ENCODE measurements around the gene SNCB. TPM values are rescaled to one million over a fixed set of nuclear protein-coding genes. Genes with fewer than 3 reads are reported as not detected.
"Not testable (repeated sequence)": the region's sequence is repeated elsewhere in the genome, so short reads cannot be mapped to it uniquely, and the experiment has no call there.

SNCB gene
- total RNA-seq, 2 experiments from 2014 or later: not detected

GRCh38 chr5:176597417-176598389 lies 32.6 kb downstream of the SNCB start:
- no peaks in the 10 kb centered on the region for H3K36me3 Mint-ChIP-seq (ENCODE audit: low read depth)
- no peaks in the 10 kb centered on the region for H3K27me3 Mint-ChIP-seq (ENCODE audit: low read depth)
- no peak overlapping the region for H3K27ac Mint-ChIP-seq
- intact Hi-C loops (cut with micrococcal nuclease): loop anchor here (1.0 kb wide), 2 partner anchors 50 to 181 kb away; partner anchors contain the start of genes CLTB and TSPAN17
- peak; percentile 30 for DNase-seq
- H3K4me3 Mint-ChIP-seq: peak overlapping the region; percentile 26
- CTCF ChIA-PET: interaction anchor here (0.6 to 2.6 kb wide), 7 partner anchors 20 to 267 kb away, joined by 3 to 9 read pairs (median 4); partner anchors contain the start of genes CLTB, EIF4E1B and SNCB
- H3K9me3 Mint-ChIP-seq: no peaks in the 10 kb centered on the region
- peaks cover 9% of the 10 kb centered on the region for H3K4me1 Mint-ChIP-seq (ENCODE audit: low read depth)

GRCh38 chr5:176596689-176597416 lies 33.5 kb downstream of the SNCB start:
- Mint-ChIP-seq H3K27me3 (ENCODE audit: low read depth) (no peaks in the 10 kb centered on the region), H3K9me3 (no peaks in the 10 kb centered on the region), H3K4me1 (ENCODE audit: low read depth) (peaks cover 9% of the 10 kb centered on the region), H3K27ac (no peak overlapping the region), H3K4me3 (peak overlapping the region; percentile 59), H3K36me3 (ENCODE audit: low read depth) (no peaks in the 10 kb centered on the region)
- CTCF ChIA-PET: interaction anchor here (1.1 to 2.6 kb wide), 10 partner anchors 10 to 181 kb away, joined by 3 to 9 read pairs (median 4); partner anchors contain the start of genes CLTB, EIF4E1B, FAF2 and SNCB
- intact Hi-C loops (cut with micrococcal nuclease): loop anchor here (1.0 kb wide), 2 partner anchors 50 to 181 kb away; partner anchors contain the start of genes CLTB and TSPAN17
- peak; percentile 70 for DNase-seq

- Mint-ChIP-seq H3K36me3 (ENCODE audit: low read depth) (no peaks in the 10 kb centered on the region), H3K4me1 (ENCODE audit: low read depth) (peaks cover 9% of the 10 kb centered on the region), H3K4me3 (peak overlapping the region; percentile 53), H3K9me3 (no peaks in the 10 kb centered on the region), H3K27me3 (ENCODE audit: low read depth) (no peaks in the 10 kb centered on the region), H3K27ac (peak overlapping the region; percentile 9)
- CTCF ChIA-PET: interaction anchor here (1.1 to 2.6 kb wide), 10 partner anchors 9 to 181 kb away, joined by 3 to 9 read pairs (median 5); partner anchors contain the start of genes CLTB and FAF2
- DNase-seq: no peak
- intact Hi-C loops (cut with micrococcal nuclease): no loop called here
Observed at GRCh38 chr5:176596069-176596644, 34.2 kb downstream of the SNCB start.

DNA sequence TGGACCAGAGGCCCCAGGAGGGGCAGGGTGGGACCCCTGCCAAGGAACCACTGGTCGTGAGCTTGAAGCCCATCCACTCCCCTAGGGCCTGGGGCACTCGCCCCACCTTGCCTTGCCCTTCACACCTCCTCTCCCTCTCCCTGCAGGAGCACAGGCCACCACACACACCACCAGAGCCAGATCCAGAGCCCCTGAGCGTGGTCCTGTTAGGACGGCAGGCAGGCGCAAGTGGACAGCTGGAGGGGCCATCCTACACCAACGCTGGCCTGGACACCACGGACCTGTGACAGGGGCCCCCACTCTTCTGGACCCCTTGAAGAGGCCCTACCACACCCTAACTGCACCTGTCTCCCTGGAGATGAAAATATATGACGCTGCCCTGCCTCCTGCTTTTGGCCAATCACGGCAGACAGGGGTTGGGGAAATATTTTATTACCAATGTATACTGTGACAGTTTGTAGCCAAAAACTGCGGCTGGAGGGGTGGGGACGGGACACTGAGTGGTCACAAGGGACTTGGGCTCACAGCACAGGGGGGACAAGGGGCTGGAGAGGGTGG lies 34.9 kb downstream of the SNCB start:
- no peak overlapping the region for H3K4me3 Mint-ChIP-seq
- H3K9me3 Mint-ChIP-seq: no peaks in the 10 kb centered on the region
- intact Hi-C loops (cut with micrococcal nuclease): no loop called here
- no peaks in the 10 kb centered on the region for H3K27me3 Mint-ChIP-seq (ENCODE audit: low read depth)
- no peaks in the 10 kb centered on the region for H3K36me3 Mint-ChIP-seq (ENCODE audit: low read depth)
- peaks cover 9% of the 10 kb centered on the region for H3K4me1 Mint-ChIP-seq (ENCODE audit: low read depth)
- DNase-seq: no peak
- CTCF ChIA-PET: interaction anchor here (1.1 to 2.6 kb wide), 7 partner anchors 8 to 178 kb away, joined by 3 to 9 read pairs (median 5); partner anchors contain the start of genes CLTB and FAF2
- H3K27ac Mint-ChIP-seq: no peak overlapping the region

DNA sequence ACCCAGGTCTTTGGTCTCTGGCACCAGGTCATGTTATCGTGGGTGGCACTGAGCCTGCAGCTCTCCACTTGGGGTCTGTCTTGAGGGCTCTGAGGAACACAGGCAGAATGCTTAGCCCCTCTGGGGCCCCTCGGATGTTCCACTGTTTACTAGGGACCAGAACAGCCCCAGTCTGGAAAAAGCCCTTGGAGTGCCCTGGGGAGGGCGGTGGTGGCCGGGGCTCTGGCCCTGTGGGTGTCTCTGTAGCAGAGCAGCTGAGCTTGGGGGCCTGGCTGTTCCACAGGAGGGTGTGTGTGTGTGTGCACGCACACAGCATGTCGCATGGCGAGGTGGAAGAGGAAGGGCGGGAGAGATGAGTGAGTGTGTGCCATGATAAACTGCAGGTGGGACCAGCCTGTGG lies 35.8 kb downstream of the SNCB start:
- intact Hi-C loops (cut with micrococcal nuclease): no loop called here
- no peak overlapping the region for H3K4me3 Mint-ChIP-seq
- no peaks in the 10 kb centered on the region for H3K27me3 Mint-ChIP-seq (ENCODE audit: low read depth)
- peaks cover 7% of the 10 kb centered on the region for H3K4me1 Mint-ChIP-seq (ENCODE audit: low read depth)
- H3K36me3 Mint-ChIP-seq (ENCODE audit: low read depth): no peaks in the 10 kb centered on the region
- DNase-seq: no peak
- H3K9me3 Mint-ChIP-seq: no peaks in the 10 kb centered on the region
- CTCF ChIA-PET: interaction anchor here (1.6 kb wide), 1 partner anchor 19 kb away, joined by 5 read pairs; no protein-coding TSS in a partner anchor
- H3K27ac Mint-ChIP-seq: no peak overlapping the region

DNA sequence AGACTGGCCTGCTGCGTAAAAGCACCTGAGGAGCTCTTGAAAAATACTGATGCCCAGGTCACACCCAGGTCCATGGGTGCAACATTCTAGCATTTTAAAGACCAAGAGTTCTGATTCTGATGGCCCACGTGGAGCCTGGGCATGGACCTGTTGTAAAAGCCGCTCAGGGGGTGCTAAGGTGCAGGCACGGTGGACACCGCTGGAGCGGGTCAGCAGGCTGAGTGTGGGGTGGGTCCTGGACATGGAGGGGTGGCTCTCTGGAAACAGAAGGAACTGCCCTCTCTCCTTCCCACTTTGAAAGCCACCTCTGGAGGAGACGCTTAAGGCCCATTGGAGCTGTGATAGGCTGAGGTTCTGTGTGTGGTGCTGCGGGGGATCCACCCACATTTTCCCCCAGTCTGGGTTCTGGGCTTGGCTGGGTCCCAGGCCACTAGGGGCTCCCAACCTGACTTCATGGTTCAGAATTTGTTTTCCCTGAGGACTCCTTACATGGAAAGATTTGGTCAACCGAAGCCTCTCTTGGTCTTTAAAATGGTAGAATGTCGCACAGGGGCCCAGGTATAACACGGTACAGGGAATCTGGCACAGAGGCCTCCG lies 37.0 kb downstream of the SNCB start:
- intact Hi-C loops (cut with micrococcal nuclease): no loop called here
- H3K27me3 Mint-ChIP-seq (ENCODE audit: low read depth): no peaks in the 10 kb centered on the region
- H3K4me1 Mint-ChIP-seq (ENCODE audit: low read depth): peaks cover 7% of the 10 kb centered on the region
- no peak for DNase-seq
- no peak overlapping the region for H3K27ac Mint-ChIP-seq
- H3K9me3 Mint-ChIP-seq: no peaks in the 10 kb centered on the region
- H3K36me3 Mint-ChIP-seq (ENCODE audit: low read depth): no peaks in the 10 kb centered on the region
- CTCF ChIA-PET: no interaction called here
- no peak overlapping the region for H3K4me3 Mint-ChIP-seq

GRCh38 chr5:176592573-176592972 lies 37.8 kb downstream of the SNCB start:
- Mint-ChIP-seq H3K4me1 (ENCODE audit: low read depth) (peaks cover 7% of the 10 kb centered on the region), H3K4me3 (no peak overlapping the region), H3K27me3 (ENCODE audit: low read depth) (no peaks in the 10 kb centered on the region), H3K36me3 (ENCODE audit: low read depth) (no peaks in the 10 kb centered on the region), H3K9me3 (no peaks in the 10 kb centered on the region), H3K27ac (no peak overlapping the region)
- CTCF ChIA-PET: no interaction called here
- no peak for DNase-seq
- intact Hi-C loops (cut with micrococcal nuclease): no loop called here

GRCh38 chr5:176591667-176592066 lies 38.7 kb downstream of the SNCB start:
- H3K27ac Mint-ChIP-seq; intact Hi-C loops (cut with micrococcal nuclease); DNase-seq; H3K4me3 Mint-ChIP-seq; H3K27me3 Mint-ChIP-seq (ENCODE audit: low read depth); H3K4me1 Mint-ChIP-seq (ENCODE audit: low read depth); H3K36me3 Mint-ChIP-seq (ENCODE audit: low read depth); H3K9me3 Mint-ChIP-seq: not testable (repeated sequence)
- CTCF ChIA-PET: interaction anchor here (1.1 kb wide), 1 partner anchor 18 kb away, joined by 3 read pairs; no protein-coding TSS in a partner anchor

GRCh38 chr5:176590035-176590717 lies 40.2 kb downstream of the SNCB start:
- no peak for DNase-seq
- H3K4me1 Mint-ChIP-seq (ENCODE audit: low read depth): no peaks in the 10 kb centered on the region
- no peak overlapping the region for H3K27ac Mint-ChIP-seq
- CTCF ChIA-PET: interaction anchor here (0.8 to 1.3 kb wide), 4 partner anchors 9 to 17 kb away, joined by 3 to 10 read pairs (median 3); no protein-coding TSS in a partner anchor
- no peaks in the 10 kb centered on the region for H3K36me3 Mint-ChIP-seq (ENCODE audit: low read depth)
- intact Hi-C loops (cut with micrococcal nuclease): no loop called here
- H3K27me3 Mint-ChIP-seq (ENCODE audit: low read depth): no peaks in the 10 kb centered on the region
- peaks cover 1% of the 10 kb centered on the region for H3K9me3 Mint-ChIP-seq
- no peak overlapping the region for H3K4me3 Mint-ChIP-seq

DNA sequence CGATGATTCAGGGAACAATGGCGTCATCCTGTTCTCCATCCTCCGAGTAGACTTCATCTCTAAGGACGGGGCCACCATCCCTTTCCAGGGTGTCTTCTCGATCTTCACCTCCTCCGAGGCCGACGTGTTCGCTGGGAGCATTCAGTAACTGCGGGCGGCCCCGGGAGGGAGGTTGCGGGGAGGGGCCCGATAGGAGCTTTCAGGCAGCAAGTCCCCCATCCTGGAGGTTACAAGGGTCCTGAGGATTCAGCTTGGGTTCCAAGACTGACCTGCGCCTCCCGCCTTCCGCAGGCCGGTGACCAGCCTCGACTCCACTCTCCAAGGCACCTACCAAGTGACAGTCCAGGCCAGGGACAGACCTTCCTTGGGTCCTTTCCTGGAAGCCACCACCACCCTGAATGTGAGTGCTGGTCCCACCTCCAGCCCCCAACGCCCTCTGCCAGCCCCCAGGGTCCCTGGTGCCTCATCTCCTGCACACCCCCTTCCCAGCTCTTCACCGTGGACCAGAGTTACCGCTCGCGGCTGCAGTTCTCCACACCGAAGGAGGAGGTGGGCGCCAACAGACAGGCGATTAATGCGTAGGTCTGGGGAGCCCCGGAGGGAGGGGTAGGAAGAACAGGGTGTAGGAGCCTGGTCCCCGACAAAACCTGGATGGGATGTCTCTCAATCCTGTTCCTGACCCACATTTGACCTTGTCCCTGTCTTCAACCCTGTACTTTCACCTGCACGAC lies 41.1 kb downstream of the SNCB start:
- Mint-ChIP-seq H3K4me3 (no peak overlapping the region), H3K36me3 (ENCODE audit: low read depth) (no peaks in the 10 kb centered on the region), H3K4me1 (ENCODE audit: low read depth) (no peaks in the 10 kb centered on the region), H3K9me3 (peaks cover 4% of the 10 kb centered on the region), H3K27ac (no peak overlapping the region), H3K27me3 (ENCODE audit: low read depth) (no peaks in the 10 kb centered on the region)
- intact Hi-C loops (cut with micrococcal nuclease): no loop called here
- no peak for DNase-seq
- CTCF ChIA-PET: interaction anchor here (1.0 kb wide), 1 partner anchor 16 kb away, joined by 10 read pairs; no protein-coding TSS in a partner anchor

All from activated naive CD4-positive, alpha-beta T cell treated with anti-CD3 and anti-CD28 coated beads for 36 hours (primary cell).